Stomach (tissue), 4 donors: ENCODE results near the gene MSANTD2.

Experiments
- EP300 ChIP-seq: sonication (generic); formaldehyde crosslinking; IDR thresholded peaks from one replicate; pipeline ENCODE4 v1.6.1; 2017; ENCODE audit warnings: antibody characterized with exemption
- POLR2A ChIP-seq, 4 donors: fragments of 450-650 bp; IDR thresholded peaks; one replicate each; pipeline ENCODE4 v1.6.1; 2016; ENCODE audit warnings: antibody characterized with exemption in 4 of 4, control low read depth in 2 of 4, mild to moderate bottlenecking in 1 of 4, moderate library complexity in 1 of 4
- POLR2AphosphoS5 ChIP-seq, 3 donors: sonication (generic); formaldehyde crosslinking; IDR thresholded peaks; one replicate each; pipeline ENCODE4 v1.6.1; 2016; ENCODE audit warnings: antibody characterized with exemption in 3 of 3
- TF ChIP-seq, protein P1 (sequence below), 7 experiments: fragments of 450-650 bp in 4 of 7; fragments of 200-600 bp in 3 of 7; sonication (generic) in 3 of 7; IDR thresholded peaks; one replicate each; pipeline ENCODE4 v1.5.1; 2016 to 2019; ENCODE audit warnings: antibody characterized with exemption in 7 of 7, control low read depth in 2 of 7, mild to moderate bottlenecking in 1 of 7

DNA sequence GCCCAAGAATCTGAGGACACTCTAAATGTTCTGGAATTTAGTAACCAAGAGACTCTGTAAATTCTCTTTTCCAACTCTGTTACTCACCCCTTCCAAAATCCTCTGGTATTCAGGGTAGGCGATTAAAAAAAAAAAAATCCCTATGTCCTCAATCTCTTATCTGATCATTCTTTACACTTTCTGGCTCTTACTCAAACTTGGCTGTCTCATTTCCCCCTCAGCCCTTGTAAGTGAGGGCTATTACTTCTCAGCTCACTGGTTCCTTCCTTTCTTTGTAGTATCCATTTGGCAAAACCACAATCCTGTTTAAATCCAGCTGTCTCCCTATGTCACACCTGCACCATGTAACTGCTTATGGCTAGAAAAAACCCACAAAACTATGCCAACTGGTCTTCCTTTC, 12.7 kb upstream of the MSANTD2 start:
- TF ChIP-seq POLR2AphosphoS5 (IDR thresholded peaks at IDR 0.05) (no peak), EP300 (no peak), POLR2A (IDR thresholded peaks at IDR 0.05) (no peak)
- TF ChIP-seq, protein P1, sequence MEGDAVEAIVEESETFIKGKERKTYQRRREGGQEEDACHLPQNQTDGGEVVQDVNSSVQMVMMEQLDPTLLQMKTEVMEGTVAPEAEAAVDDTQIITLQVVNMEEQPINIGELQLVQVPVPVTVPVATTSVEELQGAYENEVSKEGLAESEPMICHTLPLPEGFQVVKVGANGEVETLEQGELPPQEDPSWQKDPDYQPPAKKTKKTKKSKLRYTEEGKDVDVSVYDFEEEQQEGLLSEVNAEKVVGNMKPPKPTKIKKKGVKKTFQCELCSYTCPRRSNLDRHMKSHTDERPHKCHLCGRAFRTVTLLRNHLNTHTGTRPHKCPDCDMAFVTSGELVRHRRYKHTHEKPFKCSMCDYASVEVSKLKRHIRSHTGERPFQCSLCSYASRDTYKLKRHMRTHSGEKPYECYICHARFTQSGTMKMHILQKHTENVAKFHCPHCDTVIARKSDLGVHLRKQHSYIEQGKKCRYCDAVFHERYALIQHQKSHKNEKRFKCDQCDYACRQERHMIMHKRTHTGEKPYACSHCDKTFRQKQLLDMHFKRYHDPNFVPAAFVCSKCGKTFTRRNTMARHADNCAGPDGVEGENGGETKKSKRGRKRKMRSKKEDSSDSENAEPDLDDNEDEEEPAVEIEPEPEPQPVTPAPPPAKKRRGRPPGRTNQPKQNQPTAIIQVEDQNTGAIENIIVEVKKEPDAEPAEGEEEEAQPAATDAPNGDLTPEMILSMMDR (IDR thresholded peaks at IDR 0.05), result no peak
